Measurements from ENCODE around the gene TRAF3IP3.

Gene TRAF3IP3

DNA sequence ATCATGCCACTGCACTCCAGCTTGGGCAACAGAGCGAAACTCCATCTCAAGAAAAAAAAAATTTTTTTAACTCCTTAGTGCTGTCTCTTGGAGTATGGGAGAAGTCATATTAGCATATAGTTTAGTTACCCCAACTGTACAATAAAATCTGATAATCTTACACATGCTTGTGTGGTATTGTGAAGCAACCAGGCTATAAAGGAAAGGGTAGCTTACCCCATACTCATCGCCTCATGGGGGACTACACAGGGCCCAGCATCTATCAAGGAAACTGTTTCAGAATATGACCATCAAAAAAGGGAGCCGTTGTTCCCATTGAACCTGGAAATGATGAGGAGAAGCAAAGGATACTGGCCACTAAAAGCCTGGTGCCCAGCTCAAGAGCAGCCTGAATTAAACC lies 3.0 kb upstream of the TRAF3IP3 start:
- no peak overlapping the region for H3K27ac ChIP-seq
- H3K9ac ChIP-seq: no peak overlapping the region
- H3K36me3 ChIP-seq: no peaks in the 10 kb centered on the region
- H3K4me3 ChIP-seq: no peak overlapping the region
- peaks cover 41 to 79% (median 57%) of the 10 kb centered on the region in 10 experiments for H3K4me1 ChIP-seq
- peak overlapping the region in 5 of 11 experiments; percentile 2 to 67 (median 57); a peak in 5 of 22 replicates for H3K4me2 ChIP-seq
- no peak for TF ChIP-seq Cebpa-rat (IDR thresholded peaks at IDR 0.05)
- no peaks in the 10 kb centered on the region for H4K20me1 ChIP-seq
- H3K27me3 ChIP-seq: no peaks in the 10 kb centered on the region
- no peaks in the 10 kb centered on the region for H3K9me3 ChIP-seq (replicated peaks in 1 of 11)

DNA sequence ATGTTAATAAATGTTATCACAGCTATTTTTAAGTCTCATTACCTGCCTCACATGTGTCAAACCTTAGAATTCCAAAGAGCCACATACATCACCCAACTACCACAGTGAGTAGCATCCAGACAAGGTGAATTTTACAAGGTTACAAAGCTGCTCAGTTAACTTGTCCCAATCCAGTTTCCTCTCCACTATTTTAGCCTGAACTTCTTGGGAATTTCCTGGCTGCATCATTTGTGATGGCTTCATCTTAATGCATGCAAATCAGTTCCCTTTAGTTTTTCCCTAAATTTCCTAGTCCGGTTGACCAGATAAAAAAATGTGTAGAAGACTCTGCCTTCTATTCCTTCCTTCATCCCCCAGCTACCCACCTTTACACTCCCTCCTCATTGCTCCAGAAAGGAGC lies 597 bp upstream of the TRAF3IP3 start:
- Histone ChIP-seq H3K4me1 (peaks cover 51 to 88% (median 73%) of the 10 kb centered on the region in 10 experiments), H4K20me1 (0 out of 22 replicates have a peak, but pooled peaks cover 0 to 11% (median 0%) of the 10 kb centered on the region in 11 experiments), H3K27ac (peak overlapping the region in 10 of 11 experiments; percentile 72 to 94 (median 86); a peak in 20 of 22 replicates), H3K9ac (peak overlapping the region in 7 of 11 experiments; percentile 67 to 85 (median 74); a peak in 13 of 22 replicates), H3K27me3 (no peaks in the 10 kb centered on the region), H3K36me3 (peaks cover 0 to 21% (median 14%) of the 10 kb centered on the region in 11 experiments; a peak in 16 of 22 replicates), H3K4me2 (peak overlapping the region; percentile 80 to 99 (median 95)), H3K9me3 (replicated peaks in 1 of 11) (no peaks in the 10 kb centered on the region), H3K4me3 (peak overlapping the region in 6 of 10 experiments; percentile 53 to 77 (median 66); a peak in 7 of 20 replicates)
- TF ChIP-seq Cebpa-rat (IDR thresholded peaks at IDR 0.05): no peak

DNA sequence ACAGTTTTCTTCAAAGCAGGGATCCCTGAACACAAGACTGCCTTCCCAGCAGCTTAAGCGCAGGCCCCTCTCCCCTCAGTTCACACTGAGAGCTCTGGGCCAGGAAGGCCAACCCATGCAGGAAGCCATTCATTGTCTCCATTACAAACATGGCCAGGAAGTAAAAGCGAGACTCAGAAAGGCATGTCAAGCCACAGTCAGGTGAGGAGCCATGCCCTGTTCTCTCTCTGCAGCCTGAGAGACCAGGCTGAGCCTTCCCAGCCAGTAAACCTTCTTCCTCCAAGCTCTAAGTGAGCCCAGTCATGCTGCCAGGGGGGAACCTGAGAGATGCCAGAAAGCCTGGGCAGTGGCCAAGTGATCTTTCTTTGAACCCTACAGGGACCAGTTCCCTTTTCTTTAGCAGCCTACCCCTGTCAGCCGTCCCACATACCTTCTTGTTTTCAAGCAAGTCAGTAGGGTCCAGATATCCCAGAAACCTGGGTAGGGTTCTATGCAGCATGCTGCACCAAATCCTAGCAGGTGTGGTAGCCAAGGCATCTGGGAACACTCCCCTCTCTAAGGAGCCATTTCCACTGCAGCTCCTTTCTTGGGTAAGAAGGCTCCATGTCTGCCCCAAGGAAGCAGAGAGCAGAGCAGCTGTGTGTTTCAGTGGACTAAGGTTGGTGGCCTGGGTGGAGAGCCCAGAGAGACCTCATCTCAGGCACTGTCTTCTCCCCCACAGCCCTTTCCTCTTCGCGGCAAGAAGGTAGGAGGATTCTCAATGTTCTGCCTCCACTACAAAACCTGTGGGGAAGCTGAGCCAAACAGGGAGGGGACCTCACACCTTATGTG lies 977 bp downstream of the TRAF3IP3 start:
- Histone ChIP-seq H3K36me3 (peaks cover 0 to 37% (median 25%) of the 10 kb centered on the region in 11 experiments; a peak in 17 of 22 replicates), H4K20me1 (0 out of 22 replicates have a peak, but pooled peaks cover 0 to 11% (median 0%) of the 10 kb centered on the region in 11 experiments), H3K4me2 (peak overlapping the region; percentile 80 to 99 (median 95)), H3K4me3 (peak overlapping the region; percentile 28 to 77 (median 59); a peak in 19 of 20 replicates), H3K9ac (peak overlapping the region; percentile 32 to 85 (median 70)), H3K9me3 (replicated peaks in 1 of 11) (no peaks in the 10 kb centered on the region), H3K27ac (peak overlapping the region; percentile 50 to 94 (median 86)), H3K4me1 (peaks cover 42 to 88% (median 72%) of the 10 kb centered on the region in 10 experiments), H3K27me3 (no peaks in the 10 kb centered on the region)
- TF ChIP-seq Cebpa-rat (IDR thresholded peaks at IDR 0.05): no peak

DNA sequence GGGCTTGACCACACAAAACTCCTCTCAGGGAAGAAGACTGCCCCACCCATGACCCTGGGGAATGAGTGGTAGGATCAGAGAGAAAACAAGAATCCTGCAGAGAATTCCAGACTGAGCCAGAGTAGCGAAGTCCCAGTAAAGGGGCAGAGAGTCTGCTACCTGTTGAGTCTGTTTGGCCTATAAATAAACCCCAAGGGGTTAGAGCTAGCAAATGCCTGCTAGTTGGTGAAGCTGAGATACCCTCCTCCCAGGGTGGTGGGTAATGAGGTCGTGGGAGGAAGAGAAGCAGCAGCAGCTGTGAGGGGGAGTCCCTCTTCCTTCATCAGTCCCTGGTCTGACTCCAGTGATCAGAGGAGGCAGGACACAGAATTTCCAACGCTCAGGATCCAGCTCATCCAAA lies 2.5 kb downstream of the TRAF3IP3 start:
- Histone ChIP-seq H3K9ac (peak overlapping the region in 3 of 11 experiments; percentile 6 to 68 (median 61); a peak in 5 of 22 replicates), H4K20me1 (0 out of 22 replicates have a peak, but pooled peaks cover 0 to 11% (median 0%) of the 10 kb centered on the region in 11 experiments), H3K4me3 (peak overlapping the region in 6 of 10 experiments; percentile 53 to 77 (median 66); a peak in 11 of 20 replicates), H3K27me3 (no peaks in the 10 kb centered on the region), H3K4me2 (peak overlapping the region; percentile 80 to 99 (median 95)), H3K36me3 (peaks cover 0 to 53% (median 40%) of the 10 kb centered on the region in 11 experiments; a peak in 18 of 22 replicates), H3K9me3 (replicated peaks in 1 of 11) (peaks cover 0 to 10% (median 0%) of the 10 kb centered on the region in 11 experiments; a peak in 1 of 22 replicates), H3K4me1 (peaks cover 40 to 92% (median 66%) of the 10 kb centered on the region in 10 experiments), H3K27ac (peak overlapping the region in 5 of 11 experiments; percentile 4 to 48 (median 16); a peak in 7 of 22 replicates)
- TF ChIP-seq Cebpa-rat (IDR thresholded peaks at IDR 0.05): no peak

DNA sequence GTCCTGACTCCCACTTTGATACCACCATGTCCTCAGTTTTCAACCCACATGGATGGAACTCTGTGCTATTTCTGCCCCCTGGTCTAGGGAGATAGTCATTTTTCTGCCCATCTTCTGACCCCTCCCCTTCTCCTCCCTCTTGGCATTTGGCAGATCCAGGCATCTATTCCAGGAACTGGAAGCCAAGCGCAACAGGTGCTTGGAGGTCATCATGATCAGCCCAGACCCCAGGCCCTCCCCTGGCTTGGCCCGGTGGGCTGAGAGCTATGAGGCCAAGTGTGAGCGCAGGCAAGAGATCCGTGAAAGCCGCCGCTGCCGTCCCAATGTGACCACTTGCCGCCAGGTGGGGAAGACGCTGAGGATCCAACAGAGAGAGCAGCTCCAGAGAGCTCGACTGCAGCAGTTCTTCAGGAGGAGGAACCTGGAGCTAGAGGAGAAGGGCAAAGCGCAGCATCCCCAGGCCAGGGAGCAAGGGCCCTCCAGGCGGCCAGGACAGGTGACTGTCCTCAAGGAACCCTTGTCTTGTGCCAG lies 4.0 kb downstream of the TRAF3IP3 start:
- TF ChIP-seq Cebpa-rat (IDR thresholded peaks at IDR 0.05): no peak
- Histone ChIP-seq H3K27me3 (no peaks in the 10 kb centered on the region), H4K20me1 (0 out of 22 replicates have a peak, but pooled peaks cover 0 to 11% (median 0%) of the 10 kb centered on the region in 11 experiments), H3K4me2 (peak overlapping the region in 5 of 11 experiments; percentile 57 to 99 (median 96); a peak in 10 of 22 replicates), H3K4me1 (peaks cover 37 to 97% (median 63%) of the 10 kb centered on the region in 10 experiments), H3K36me3 (peaks cover 0 to 68% (median 55%) of the 10 kb centered on the region in 11 experiments; a peak in 18 of 22 replicates), H3K9ac (no peak overlapping the region), H3K27ac (no peak overlapping the region), H3K9me3 (replicated peaks in 1 of 11) (peaks cover 0 to 18% (median 0%) of the 10 kb centered on the region in 11 experiments; a peak in 1 of 22 replicates), H3K4me3 (peak overlapping the region in 2 of 10 experiments; percentile 53 to 65; a peak in 2 of 20 replicates)

DNA sequence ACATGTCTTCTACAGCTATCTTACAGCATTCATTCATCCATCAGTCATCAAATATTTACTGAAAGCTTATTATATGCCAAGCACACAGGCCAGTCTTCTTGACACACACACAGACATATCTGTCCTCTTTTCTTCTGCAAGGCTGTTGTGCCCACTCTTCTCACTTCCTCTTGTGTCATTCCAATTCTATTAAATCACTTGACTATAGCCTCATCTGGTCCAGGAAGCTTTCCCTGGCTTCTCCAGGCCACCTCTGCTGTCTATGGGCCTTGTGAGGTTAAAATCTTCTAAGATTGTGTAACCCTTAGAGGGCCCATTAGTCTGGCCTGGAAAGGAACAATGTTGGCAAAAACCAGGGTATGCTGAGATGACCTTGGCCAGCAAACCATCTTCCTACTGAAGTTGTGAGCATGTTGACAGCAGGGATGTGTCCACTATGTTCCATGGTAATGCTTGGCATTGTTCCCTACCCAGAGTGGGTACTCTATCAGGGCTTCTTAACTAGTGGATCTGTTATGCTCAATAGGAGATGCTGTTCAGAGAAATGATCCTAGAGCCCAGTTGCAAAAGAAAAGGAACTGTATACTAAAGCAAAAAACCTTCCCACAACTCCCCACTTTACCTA lies 5.3 kb downstream of the TRAF3IP3 start:
- no peak for TF ChIP-seq Cebpa-rat (IDR thresholded peaks at IDR 0.05)
- no peaks in the 10 kb centered on the region for H3K27me3 ChIP-seq
- H3K4me2 ChIP-seq: peak overlapping the region in 6 of 11 experiments; percentile 18 to 99 (median 96); a peak in 11 of 22 replicates
- no peak overlapping the region for H3K9ac ChIP-seq
- peaks cover 0 to 78% (median 65%) of the 10 kb centered on the region in 11 experiments; a peak in 18 of 22 replicates for H3K36me3 ChIP-seq
- no peak overlapping the region for H3K27ac ChIP-seq
- no peak overlapping the region for H3K4me3 ChIP-seq
- peaks cover 0 to 18% (median 0%) of the 10 kb centered on the region in 11 experiments; a peak in 1 of 22 replicates for H3K9me3 ChIP-seq (replicated peaks in 1 of 11)
- H4K20me1 ChIP-seq: 0 out of 22 replicates have a peak, but pooled peaks cover 0 to 11% (median 0%) of the 10 kb centered on the region in 11 experiments
- H3K4me1 ChIP-seq: peaks cover 27 to 95% (median 63%) of the 10 kb centered on the region in 10 experiments

DNA sequence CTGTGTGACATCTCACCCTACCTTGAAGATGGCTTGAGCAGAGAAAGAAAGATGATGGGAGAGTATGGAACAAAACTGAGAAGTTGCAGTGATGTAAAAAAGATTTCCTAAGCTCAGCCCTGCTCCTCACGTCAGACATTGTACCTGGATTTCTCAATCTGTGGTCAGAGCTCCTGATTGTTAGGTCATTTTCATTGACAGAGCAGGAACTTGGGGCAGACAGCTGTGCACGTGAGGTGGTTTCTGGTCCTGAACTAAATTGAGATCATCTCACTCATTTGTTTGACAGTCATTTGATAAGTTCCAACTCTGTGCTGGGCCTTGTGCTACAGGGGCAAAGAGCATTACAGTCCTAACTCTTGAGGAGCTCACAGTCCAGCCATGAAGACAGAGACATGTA lies 10.2 kb downstream of the TRAF3IP3 start:
- H3K27ac ChIP-seq: peak overlapping the region in 8 of 11 experiments; percentile 4 to 96 (median 40); a peak in 12 of 22 replicates
- TF ChIP-seq Cebpa-rat (IDR thresholded peaks at IDR 0.05): no peak
- no peaks in the 10 kb centered on the region for H3K27me3 ChIP-seq
- peaks cover 0 to 67% (median 52%) of the 10 kb centered on the region in 11 experiments; a peak in 18 of 22 replicates for H3K36me3 ChIP-seq
- H4K20me1 ChIP-seq: peaks cover 0 to 9% (median 0%) of the 10 kb centered on the region in 11 experiments; a peak in 7 of 22 replicates
- H3K4me2 ChIP-seq: peak overlapping the region; percentile 7 to 99 (median 94); a peak in 20 of 22 replicates
- peaks cover 0 to 18% (median 0%) of the 10 kb centered on the region in 11 experiments; a peak in 1 of 22 replicates for H3K9me3 ChIP-seq (replicated peaks in 1 of 11)
- H3K9ac ChIP-seq: no peak overlapping the region
- peaks cover 46 to 94% (median 70%) of the 10 kb centered on the region in 10 experiments for H3K4me1 ChIP-seq
- H3K4me3 ChIP-seq: 0 out of 20 replicates have a peak overlapping the region, but pooled peaks of 1 of the 10 experiments have one; percentile 1

Data from BLaER1 treated with 17β-estradiol and CSF1 and Interleukin-3, amounts not matched to agents 10 nM and 100 nM (cell line).